Left kidney (tissue), 2 donors: ENCODE results near the gene SEPHS1. TPM values are rescaled to one million over a fixed set of nuclear protein-coding genes. Genes with fewer than 3 reads are reported as not detected.

ENCODE experiments used
- DNase-seq: peaks from one replicate; pipeline ENCODE4 v3.0.0-alpha.2; 2013
- polyA plus RNA-seq: library from polyadenylated mRNA; unstranded; fragments of 120-200 nt; gene quantifications from one replicate; pipeline ENCODE4 v1.2.1, GENCODE V29; 2013; ENCODE audit not compliant: insufficient read length

The SEPHS1 gene
- polyA plus RNA-seq, 1 donor: 129 TPM

GRCh38 chr10:13329565-13329964 lies 18.5 kb downstream of the SEPHS1 start:
- DNase-seq: no peak

GRCh38 chr10:13328613-13329012 lies 19.5 kb downstream of the SEPHS1 start:
- DNase-seq: no peak

GRCh38 chr10:13328126-13328525 lies 20.0 kb downstream of the SEPHS1 start:
- DNase-seq: no peak

- DNase-seq: no peak
Observed at GRCh38 chr10:13327534-13327933, 20.6 kb downstream of the SEPHS1 start.

GRCh38 chr10:13322615-13323148 lies 25.4 kb downstream of the SEPHS1 start:
- DNase-seq: no peak

- DNase-seq: no peak
Observed at GRCh38 chr10:13321576-13321975, 26.5 kb downstream of the SEPHS1 start.

GRCh38 chr10:13319166-13319565 lies 28.9 kb downstream of the SEPHS1 start:
- DNase-seq: no peak

GRCh38 chr10:13317474-13317873 lies 30.6 kb downstream of the SEPHS1 start:
- no peak for DNase-seq

- DNase-seq: no peak
Observed at GRCh38 chr10:13316635-13317311, 31.3 kb downstream of the SEPHS1 start.

GRCh38 chr10:13315361-13315760 lies 32.7 kb downstream of the SEPHS1 start:
- no peak for DNase-seq

GRCh38 chr10:13311177-13311575 lies 36.9 kb downstream of the SEPHS1 start:
- no peak for DNase-seq

- DNase-seq: no peak
Observed at GRCh38 chr10:13310518-13311176, 37.4 kb downstream of the SEPHS1 start.

- no peak for DNase-seq
Observed at GRCh38 chr10:13309792-13310191, 38.3 kb downstream of the SEPHS1 start.

- DNase-seq: no peak
Observed at GRCh38 chr10:13308096-13308495, 40.0 kb downstream of the SEPHS1 start.

GRCh38 chr10:13306103-13306502 lies 42.0 kb downstream of the SEPHS1 start:
- DNase-seq: no peak

- DNase-seq: no peak
Observed at GRCh38 chr10:13302821-13303555, 45.1 kb downstream of the SEPHS1 start.

- peak; percentile 82 for DNase-seq
Observed at GRCh38 chr10:13299437-13300287, 48.4 kb downstream of the SEPHS1 start, which contains the start of gene PHYH. TSS of gene PHYH (minus strand) at chr10:13300064. CDS start at chr10:13300042, 22 bp downstream.

GRCh38 chr10:13298748-13299436 lies 49.2 kb downstream of the SEPHS1 start:
- no peak for DNase-seq

- no peak for DNase-seq
Observed at GRCh38 chr10:13296476-13296875, 51.6 kb downstream of the SEPHS1 start.

- DNase-seq: no peak
Observed at GRCh38 chr10:13294784-13295183, 53.3 kb downstream of the SEPHS1 start.
